Activated T-helper 9 cell treated with anti-CD3 and anti-CD28 coated beads, Interleukin-2, amount 50 U/mL, for 16 hours (primary cell): ENCODE data around the gene PRDX2.

Experiments used
- DNase-seq: peaks from one replicate; pipeline ENCODE4 v3.0.0-alpha.2; 2020; ENCODE audit warnings: low read depth

PRDX2 gene

DNA sequence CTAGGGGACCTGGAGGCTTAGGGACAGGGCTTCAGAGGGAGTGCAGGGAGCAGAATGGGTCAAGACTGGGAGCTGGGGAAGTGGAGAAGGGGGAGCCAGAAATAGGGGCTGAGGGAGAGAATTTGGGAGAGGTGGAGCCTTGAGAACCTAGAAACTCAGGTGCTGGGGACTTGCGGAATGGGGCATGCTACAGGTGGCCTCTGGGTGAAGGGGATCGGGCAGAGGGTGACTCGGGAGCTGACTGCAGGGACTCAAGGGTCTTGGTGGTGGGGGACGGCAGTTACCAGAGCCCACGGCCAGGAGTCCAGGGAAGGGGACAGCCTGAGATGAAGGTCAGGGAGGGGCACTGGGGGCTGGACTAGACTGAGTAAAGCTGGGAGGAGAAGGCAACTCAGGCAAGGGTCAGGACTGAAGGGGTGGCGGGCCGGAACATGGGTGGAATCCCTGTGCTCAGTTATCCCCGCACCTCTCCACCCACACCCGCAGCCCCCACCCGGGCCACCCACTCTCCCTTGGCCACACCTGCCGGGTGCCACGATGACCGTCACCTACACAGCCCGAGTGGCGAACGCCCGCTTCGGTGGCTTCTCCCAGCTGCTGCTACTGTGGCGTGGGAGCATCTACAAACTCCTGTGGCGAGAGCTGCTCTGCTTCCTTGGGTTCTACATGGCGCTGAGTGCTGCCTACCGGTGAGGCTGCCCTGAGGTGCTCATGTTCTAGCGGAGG lies 49.4 kb downstream of the PRDX2 start:
- DNase-seq, result no peak

- DNase-seq, result no peak
These were observed 50.0 kb downstream of the PRDX2 start, which contains the start of gene BEST2 for GRCh38 chr19:12751635-12752034. Gene BEST2, plus strand, starts transcription at chr19:12751791. Its CDS starts 802 bp downstream, at chr19:12752593.

DNA sequence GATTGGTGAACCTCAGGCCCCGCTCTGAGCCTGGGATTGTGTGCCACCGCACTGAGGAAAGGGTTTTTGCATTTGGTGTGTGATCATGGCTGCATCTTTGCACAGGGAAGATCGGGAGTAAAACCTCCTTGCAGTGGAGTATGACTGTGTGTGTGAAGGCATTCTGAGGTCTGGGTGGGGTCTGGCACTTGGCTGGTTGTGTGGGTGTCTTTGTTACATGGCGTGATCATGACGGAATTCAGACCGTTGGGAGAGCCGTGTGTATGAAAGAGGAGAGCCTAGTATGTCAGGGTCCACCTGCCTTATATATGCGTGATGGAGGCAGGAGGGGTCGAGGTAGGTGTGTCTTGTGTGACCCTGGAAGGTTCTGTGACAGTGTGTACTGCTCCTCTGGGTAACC lies 50.7 kb downstream of the PRDX2 start:
- no peak for DNase-seq

DNA sequence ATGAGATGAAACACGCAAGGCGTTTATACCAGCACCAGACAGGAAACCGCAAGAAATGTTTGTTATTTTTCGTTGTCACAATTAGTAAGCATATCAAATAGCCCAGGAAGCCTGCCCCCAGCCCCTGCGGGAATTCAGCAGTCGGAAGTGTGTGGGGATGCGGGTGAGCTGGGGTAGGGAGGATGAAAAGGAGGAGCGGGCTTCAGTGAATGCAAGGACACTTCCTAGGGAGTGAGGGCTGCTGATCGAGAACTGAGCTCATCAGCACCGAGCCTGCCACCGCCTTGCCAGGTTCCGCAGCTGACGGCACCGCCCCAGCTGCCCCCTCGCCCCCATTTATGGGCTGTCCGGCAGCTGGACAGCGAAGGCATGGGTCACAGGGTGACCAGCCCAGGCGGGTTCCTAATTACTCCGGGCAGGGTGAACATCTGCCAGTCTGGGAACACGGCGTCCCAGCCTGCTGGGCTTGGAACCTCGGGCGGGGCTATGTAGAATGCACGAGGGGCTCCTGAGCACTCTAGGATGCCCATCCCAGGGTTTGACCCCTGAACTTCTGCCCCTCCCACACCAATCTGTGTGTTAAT lies 51.6 kb downstream of the PRDX2 start:
- DNase-seq, result no peak

DNA sequence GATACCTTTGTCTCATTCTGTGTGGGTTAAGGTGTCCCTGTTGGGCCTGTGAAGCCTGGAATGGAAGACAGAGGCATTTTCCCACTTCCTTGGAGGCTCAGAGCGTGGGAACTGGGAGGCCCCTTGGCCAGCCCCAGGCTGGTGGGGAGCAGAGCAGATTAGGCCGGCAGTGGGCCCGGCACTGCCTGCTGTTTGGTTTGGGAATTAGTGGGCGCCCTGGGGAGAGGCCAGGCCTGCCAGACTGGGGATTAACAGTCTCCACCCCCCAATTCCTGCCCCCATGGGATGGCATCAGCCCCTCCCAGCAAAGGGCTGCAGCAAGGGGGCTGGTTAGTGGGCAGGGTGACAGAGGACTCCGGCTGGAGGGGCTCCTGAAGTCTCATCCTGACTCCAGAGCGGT lies 53.1 kb downstream of the PRDX2 start:
- no peak for DNase-seq
